Activated gamma-delta T cell treated with Interleukin-2 at 50 U/mL for 16 hours (primary cell): ENCODE measurements around the gene TNFSF9.
"Not testable (repeated sequence)": the region's sequence is repeated elsewhere in the genome, so short reads cannot be mapped to it uniquely, and the experiment has no call there.

Experiments
- DNase-seq: peaks from one replicate; pipeline ENCODE4 v3.0.0-alpha.2; 2020

Gene TNFSF9

GRCh38 chr19:6573350-6573749 is 42.5 kb downstream of the TNFSF9 start:
- DNase-seq: no peak

- DNase-seq: no peak
Measured at GRCh38 chr19:6576869-6577475, 46.1 kb downstream of the TNFSF9 start.

GRCh38 chr19:6577476-6578125 is 46.8 kb downstream of the TNFSF9 start:
- no peak for DNase-seq

- DNase-seq: no peak
Measured at GRCh38 chr19:6579450-6580178, 48.8 kb downstream of the TNFSF9 start.

GRCh38 chr19:6580313-6580712 is 49.5 kb downstream of the TNFSF9 start:
- no peak for DNase-seq

- DNase-seq: not testable (repeated sequence)
Measured at GRCh38 chr19:6582515-6583484, 52.0 kb downstream of the TNFSF9 start.
